GM19468 (cell line): ENCODE measurements around the gene NIPAL3.
"Not testable (repeated sequence)": the region's sequence is repeated elsewhere in the genome, so short reads cannot be mapped to it uniquely, and the experiment has no call there.

Experiments used
- ATAC-seq: cut with Tn5 transposase; IDR thresholded peaks from one replicate; pipeline ENCODE4 v1.9.1; 2021; ENCODE audit warnings: mild to moderate bottlenecking, moderate library complexity, moderate number of reproducible peaks; ENCODE audit not compliant: unreplicated experiment; ENCODE audit errors: extremely low read depth

The NIPAL3 gene

DNA sequence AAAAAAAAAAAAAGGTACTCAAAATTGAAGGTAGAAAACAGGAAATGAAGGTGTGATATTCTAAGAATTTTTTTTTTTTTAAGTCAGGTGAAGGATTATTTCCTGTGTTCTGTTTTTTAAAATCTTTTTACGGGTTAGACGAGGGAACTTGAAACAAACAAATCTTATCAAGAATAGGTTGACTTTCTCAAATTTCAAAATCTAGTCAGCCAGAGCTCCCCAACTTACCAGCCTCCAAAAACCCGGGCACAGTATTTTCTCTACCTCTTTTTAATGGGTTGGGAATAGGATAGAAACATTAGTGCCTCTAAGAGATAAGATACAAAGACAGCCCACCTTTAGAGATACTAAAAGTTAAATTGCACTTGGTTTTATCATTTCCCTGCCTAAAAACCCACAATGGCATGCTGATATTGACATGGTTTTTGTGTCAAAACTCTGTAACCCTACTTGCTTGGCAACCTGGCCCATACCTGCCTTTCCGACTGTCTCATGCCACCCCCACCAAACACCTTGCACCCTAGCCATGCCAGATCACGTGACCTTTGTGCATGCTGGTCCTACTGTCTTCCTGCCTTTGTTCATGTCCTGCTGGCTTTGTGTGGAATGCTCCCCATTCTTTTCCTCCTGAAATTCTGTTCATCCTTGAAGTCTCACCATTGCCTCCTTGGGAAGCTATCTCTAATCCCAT is 91.2 kb downstream of the NIPAL3 start:
- no peak for ATAC-seq

DNA sequence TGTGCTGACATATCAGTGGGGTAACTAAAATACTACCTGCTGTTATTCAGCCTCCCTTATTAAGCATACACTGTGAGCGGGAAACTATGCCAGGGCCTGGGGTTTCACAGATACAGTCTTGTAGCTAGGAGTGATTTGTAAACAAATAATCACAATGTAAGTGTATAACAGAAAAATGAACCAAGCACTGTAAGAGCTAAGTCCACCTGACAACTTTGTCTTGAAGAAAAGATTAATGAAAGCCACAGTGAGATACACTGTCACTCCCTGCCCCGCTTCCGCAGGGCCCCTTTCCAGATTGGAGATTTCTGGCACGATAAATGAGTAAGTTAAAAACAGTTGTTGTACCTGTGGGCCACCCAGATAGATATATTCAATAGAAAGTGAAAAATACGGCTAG is 91.8 kb downstream of the NIPAL3 start:
- no peak for ATAC-seq

DNA sequence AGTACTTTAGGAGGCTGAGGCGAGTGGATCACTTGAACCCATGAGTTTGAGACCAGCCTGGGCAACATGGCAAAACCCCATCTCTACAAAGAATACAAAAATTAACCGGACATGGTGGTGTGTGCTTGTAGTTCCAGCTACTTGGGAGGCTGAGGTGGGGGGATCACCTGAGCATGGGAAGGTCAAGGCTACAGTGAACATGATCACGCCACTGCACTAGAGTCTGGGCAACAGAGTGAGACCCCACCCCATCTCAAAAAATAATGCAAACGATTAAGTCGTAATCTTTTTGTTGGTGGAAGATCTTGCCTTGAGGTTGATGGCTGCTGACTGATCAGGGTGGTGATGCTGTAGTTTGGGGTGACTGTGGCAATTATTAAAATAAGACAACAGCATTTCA is 93.3 kb downstream of the NIPAL3 start:
- no peak for ATAC-seq

DNA sequence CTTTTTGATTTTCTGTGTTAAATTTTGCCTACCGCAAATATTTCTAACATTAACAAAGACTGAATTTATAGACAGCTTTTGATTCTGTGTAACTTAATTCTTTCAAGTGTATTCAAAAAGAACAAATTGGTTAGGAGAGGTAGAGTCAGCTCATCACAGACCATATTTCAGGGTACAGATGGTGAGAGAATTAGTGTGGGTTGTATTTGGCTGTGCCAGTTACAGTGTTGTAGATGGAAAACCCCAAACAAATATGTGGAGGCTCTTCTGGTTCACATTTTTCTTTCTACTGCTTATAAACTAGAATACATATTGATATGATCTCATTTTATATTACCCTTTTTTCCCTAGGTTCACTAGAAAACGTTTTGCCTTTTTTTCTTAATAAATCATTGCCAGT is 98.1 kb downstream of the NIPAL3 start:
- no peak for ATAC-seq

DNA sequence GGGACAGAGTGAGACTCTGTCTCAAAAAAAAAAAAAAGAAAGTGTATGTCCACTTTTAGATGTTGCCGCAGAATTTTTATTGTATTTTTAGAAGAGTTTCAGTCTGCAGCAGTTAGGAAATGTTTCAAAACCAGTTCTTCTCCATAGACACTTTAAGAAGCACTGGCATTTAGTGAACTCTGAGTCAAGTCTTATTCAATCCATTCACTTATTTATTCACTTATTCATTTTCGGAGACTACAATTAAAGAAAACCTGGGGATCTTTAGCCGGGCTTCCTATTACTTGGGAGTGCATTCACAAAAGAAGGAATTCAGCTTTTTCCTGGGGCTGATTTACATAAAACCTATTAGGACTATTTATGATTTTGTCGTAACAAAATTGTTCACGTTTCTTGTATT is 99.3 kb downstream of the NIPAL3 start:
- ATAC-seq, result no peak

DNA sequence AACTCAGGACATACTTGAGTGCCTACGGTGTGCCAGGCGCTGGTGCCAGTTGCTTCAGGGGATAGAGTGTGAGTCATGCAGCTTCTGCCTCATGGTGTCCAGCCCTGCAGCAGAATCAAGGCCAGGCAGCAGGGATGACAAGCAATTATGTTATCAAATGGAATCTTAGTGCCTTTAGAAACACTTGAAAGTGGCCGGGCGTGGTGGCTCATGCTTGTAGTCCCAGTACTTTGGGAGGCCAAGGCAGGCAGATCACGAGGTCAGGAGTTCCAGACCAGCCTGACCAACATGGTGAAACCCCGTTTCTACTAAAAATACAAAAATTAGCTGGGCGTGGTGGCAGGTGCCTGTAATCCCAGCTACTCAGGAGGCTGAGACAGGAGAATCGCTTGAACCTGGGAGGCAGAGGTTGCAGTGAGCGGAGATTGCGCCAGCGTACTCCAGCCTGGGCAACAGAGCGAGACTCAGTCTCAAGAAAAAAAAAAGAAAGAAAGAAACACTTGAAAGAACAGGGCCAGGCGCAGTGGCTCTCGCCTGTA is 100.1 kb downstream of the NIPAL3 start:
- ATAC-seq, result not testable (repeated sequence)

DNA sequence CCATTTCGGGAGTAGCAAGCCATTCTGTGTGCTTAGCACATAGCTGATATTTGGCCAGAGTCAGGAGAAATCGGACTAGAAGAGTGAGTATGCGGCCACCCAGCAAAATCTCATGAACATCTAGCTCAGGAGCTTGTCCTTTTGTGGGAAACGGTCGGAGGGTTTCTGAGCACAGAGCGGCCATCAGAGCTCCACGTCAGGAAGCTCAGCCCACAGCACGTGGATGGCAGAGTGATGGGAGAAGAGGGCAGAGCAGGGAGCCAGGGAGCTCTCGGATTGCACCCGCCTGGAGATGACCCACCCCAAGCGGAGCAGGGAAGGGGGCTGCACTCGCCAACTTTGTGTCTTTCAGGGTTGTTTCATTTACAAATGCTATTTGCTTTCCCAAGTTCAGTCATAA is 100.9 kb downstream of the NIPAL3 start:
- no peak for ATAC-seq

DNA sequence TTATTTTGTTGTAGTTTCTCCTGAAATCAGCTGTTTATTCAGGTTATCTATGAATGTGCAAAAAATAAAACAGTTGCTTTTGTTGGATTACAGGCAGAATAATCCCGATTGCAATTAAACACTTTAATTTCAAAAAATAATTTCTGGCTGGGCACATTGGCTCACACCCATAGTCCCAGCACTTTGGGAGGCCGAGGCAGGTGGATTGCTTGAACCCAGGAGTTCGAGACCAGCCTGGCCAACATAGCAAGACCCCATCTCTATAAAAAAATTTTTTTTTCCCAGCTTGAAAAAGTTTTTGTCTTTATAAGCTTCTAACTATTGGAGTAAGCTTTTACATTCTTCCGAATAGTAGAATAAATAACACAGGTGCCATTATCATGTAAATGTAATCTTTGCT is 102.3 kb downstream of the NIPAL3 start:
- no peak for ATAC-seq

DNA sequence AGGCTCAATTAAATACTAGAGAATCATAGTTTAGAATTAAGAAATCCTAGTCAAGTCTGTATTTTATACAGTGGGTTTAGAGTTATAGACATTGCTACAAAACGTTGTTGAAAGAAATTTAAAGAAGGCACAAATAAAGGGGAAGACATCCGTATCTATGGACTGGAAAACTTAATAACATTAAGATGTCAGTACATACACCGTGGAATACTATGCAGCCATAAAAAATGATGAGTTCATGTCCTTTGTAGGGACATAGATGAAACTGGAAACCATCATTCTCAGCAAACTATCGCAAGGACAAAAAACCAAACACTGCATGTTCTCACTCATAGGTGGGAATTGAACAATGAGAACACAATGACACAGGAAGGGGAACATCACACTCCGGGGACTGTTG is 104.7 kb downstream of the NIPAL3 start:
- ATAC-seq, result not testable (repeated sequence)
